Lung (tissue), 12 donors: ENCODE data around the gene LTBP1. TPM values are rescaled to one million over a fixed set of nuclear protein-coding genes. Genes with fewer than 3 reads are reported as not detected.

Experiments used
- ATAC-seq: fragments of 200-7000 bp; cut with Tn5 transposase; one replicate; pipeline ENCODE4 v1.9.1; 2020; ENCODE audit warnings: moderate number of reproducible peaks; ENCODE audit not compliant: insufficient read depth, low FRiP score
- DNase-seq, 3 donors: peaks; one replicate each; pipeline ENCODE4 v3.0.0-alpha.2; 2013 to 2017
- H3K27ac ChIP-seq, 2 donors: one replicate each; pipeline ENCODE4 v1.5.1; 2013; ENCODE audit warnings: mild to moderate bottlenecking in 2 of 2, moderate library complexity in 2 of 2, control low read depth in 1 of 2, inconsistent platforms in 1 of 2, low read depth in 1 of 2, low read length in 1 of 2
- H3K27me3 ChIP-seq, 3 donors: one replicate each; pipeline ENCODE4 v1.5.1; 2013; ENCODE audit warnings: low read length in 2 of 3; ENCODE audit not compliant: control insufficient read depth in 3 of 3, insufficient read depth in 3 of 3
- H3K36me3 ChIP-seq, 4 donors: one replicate each; pipeline ENCODE4 v1.5.1; 2013; ENCODE audit warnings: low read length in 4 of 4, mild to moderate bottlenecking in 1 of 4, moderate library complexity in 1 of 4; ENCODE audit not compliant: control insufficient read depth in 4 of 4, insufficient read depth in 4 of 4
- H3K4me1 ChIP-seq, 5 donors: one replicate each; pipeline ENCODE4 v1.5.1; 2013; ENCODE audit warnings: low read length in 5 of 5, mild to moderate bottlenecking in 2 of 5, moderate library complexity in 1 of 5; ENCODE audit not compliant: control insufficient read depth in 5 of 5, insufficient read depth in 5 of 5
- H3K4me3 ChIP-seq: one replicate; pipeline ENCODE4 v1.5.1; 2013; ENCODE audit warnings: mild to moderate bottlenecking, control low read depth, moderate library complexity
- H3K9ac ChIP-seq, 2 donors: one replicate each; pipeline ENCODE4 v1.5.1; 2013; ENCODE audit warnings: low read length in 2 of 2, control low read depth in 1 of 2; ENCODE audit not compliant: insufficient read depth in 1 of 2
- H3K9me3 ChIP-seq, 4 donors: one replicate each; pipeline ENCODE4 v1.5.1; 2013; ENCODE audit warnings: low read length in 3 of 4, mild to moderate bottlenecking in 1 of 4, moderate library complexity in 1 of 4; ENCODE audit not compliant: control insufficient read depth in 4 of 4, insufficient read depth in 3 of 4
- WGBS, 2 donors: extraction: QIAGEN DNeasy Blood & Tissue Kit; methylation state at CpG; one replicate each; pipeline ENCODE4 v1.1.7; 2013; 5-methylcytosine and 5-hydroxymethylcytosine counted together
- polyA plus RNA-seq, 2 donors: library from polyadenylated mRNA; stranded (reverse); fragments of 200-250 nt; gene quantifications; one replicate each; pipeline ENCODE4 v1.2.1, GENCODE V29; 2013
- total RNA-seq, 2 donors: library from RNA; depleted of rRNA in 1 of 2; stranded (reverse); fragments of >200 nt in 1 of 2; gene quantifications; one replicate each; pipeline ENCODE4 v1.2.1, GENCODE V29; 2014 to 2021
- TF ChIP-seq, protein P1 (sequence below): IDR thresholded peaks from 2 replicates; pipeline ENCODE4 v1.5.1; 2012; ENCODE audit warnings: mild to moderate bottlenecking; ENCODE audit errors: control extremely low read depth, extremely low read depth
- donor health status: control.
- donor health status: control.
- donor health status: Bipolar disorder and iron deficiency.
- donor health status: healthy.
- donor health status: DM: yes; HTN: yes; CAD: no.

LTBP1 gene
- total and polyA plus RNA-seq, 4 donors: 8.8 to 57.4 (median 28.6) TPM

DNA sequence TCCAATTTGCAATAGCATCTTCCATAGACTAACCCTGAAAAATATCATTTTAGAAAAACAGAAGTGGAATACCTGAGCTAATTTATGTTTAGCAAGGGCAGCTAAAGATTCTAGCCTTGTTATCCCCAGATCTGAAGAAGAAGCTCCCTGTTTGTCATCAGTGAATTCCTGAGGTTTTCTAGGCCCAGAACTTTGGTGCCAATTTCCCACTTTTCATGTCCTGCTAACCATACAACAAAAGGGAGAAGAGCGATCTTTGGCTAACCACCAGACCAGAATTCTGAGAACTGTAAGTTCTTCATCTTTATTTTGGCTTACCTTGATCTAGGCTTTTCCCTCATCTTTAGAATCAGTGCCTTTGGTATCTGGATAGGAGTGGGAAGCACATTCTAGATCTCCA is 478.4 kb downstream of the LTBP1 start:
- Histone ChIP-seq H3K27ac (no peak overlapping the region), H3K27me3 (no peaks in the 10 kb centered on the region), H3K4me3 (no peak overlapping the region), H3K9me3 (no peaks in the 10 kb centered on the region), H3K36me3 (no peaks in the 10 kb centered on the region), H3K9ac (no peak overlapping the region), H3K4me1 (peaks cover 0 to 5% (median 0%) of the 10 kb centered on the region in 5 donors)
- no peak for DNase-seq
- 91 to 93% methylated on average over 1 of the region's 1 CpG for WGBS, 2 donors
- TF ChIP-seq, protein P1, sequence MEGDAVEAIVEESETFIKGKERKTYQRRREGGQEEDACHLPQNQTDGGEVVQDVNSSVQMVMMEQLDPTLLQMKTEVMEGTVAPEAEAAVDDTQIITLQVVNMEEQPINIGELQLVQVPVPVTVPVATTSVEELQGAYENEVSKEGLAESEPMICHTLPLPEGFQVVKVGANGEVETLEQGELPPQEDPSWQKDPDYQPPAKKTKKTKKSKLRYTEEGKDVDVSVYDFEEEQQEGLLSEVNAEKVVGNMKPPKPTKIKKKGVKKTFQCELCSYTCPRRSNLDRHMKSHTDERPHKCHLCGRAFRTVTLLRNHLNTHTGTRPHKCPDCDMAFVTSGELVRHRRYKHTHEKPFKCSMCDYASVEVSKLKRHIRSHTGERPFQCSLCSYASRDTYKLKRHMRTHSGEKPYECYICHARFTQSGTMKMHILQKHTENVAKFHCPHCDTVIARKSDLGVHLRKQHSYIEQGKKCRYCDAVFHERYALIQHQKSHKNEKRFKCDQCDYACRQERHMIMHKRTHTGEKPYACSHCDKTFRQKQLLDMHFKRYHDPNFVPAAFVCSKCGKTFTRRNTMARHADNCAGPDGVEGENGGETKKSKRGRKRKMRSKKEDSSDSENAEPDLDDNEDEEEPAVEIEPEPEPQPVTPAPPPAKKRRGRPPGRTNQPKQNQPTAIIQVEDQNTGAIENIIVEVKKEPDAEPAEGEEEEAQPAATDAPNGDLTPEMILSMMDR: no peak
- no peak for ATAC-seq

DNA sequence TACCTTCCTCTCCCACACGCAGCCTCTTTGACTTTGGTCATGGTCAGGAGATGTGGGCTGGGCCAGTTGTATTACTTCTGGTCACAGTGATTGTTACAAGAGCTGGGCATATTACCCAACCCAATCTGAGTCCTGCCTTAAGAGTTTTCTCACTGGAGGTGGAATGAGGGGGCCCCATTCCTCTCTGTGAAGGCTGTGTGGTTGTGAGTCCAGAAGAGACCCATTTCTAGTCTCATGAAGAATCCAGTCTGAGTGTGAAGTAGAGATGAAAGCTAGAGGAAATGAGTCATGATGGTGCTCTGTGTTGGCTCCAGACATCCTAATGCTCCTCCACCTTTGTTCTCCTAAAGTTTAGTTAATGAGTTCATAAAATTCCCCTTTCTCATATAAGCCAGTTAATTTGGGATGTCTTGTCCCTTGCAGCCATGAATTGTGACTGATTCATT is 478.9 kb downstream of the LTBP1 start:
- H3K36me3 ChIP-seq: no peaks in the 10 kb centered on the region
- no peak for ATAC-seq
- 77 to 95% methylated on average over 1 of the region's 1 CpG for WGBS, 2 donors

DNA sequence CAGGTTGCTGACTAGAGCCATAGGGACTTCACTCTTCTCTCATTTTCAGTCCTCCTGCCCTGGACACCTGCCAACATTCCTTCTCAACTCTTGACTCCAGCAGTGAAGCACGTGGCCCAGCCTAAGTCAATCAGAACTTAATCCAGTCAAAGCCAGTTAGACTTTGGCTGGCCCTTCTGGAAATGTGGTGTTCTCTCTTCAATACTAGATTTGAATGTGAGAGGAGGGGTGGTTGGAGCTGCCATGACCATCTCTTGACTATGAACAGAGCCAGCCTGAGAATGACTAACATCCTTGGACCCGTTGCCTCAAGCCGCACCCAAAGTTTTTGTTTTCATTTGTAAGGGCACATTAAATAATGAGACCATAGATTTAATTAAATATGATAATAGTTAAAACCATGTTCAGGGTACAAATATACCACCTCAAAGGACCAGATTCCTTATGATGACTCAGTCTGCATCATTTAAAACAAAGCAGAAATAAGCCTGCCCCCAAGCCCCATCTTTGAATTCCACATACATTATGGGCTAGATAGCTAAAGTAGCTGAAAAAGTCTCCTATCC is 480.0 kb downstream of the LTBP1 start:
- WGBS, 2 donors: 71 to 76% methylated on average over 3 of the region's 3 CpGs
- Histone ChIP-seq H3K9me3 (no peaks in the 10 kb centered on the region), H3K27ac (no peak overlapping the region), H3K9ac (no peak overlapping the region), H3K4me1 (peaks cover 0 to 5% (median 0%) of the 10 kb centered on the region in 5 donors), H3K36me3 (no peaks in the 10 kb centered on the region), H3K4me3 (no peak overlapping the region), H3K27me3 (no peaks in the 10 kb centered on the region)
- ATAC-seq (peak; percentile 34), DNase-seq (peak; percentile 50 to 83 (median 53))
- TF ChIP-seq, protein P1: no peak

More for the DNA sequence above, 478.9 kb downstream of the LTBP1 start:
- H3K9me3 ChIP-seq: no peaks in the 10 kb centered on the region
- no peak overlapping the region for H3K27ac ChIP-seq
- no peak overlapping the region for H3K4me3 ChIP-seq
- TF ChIP-seq, protein P1: no peak
- H3K9ac ChIP-seq: no peak overlapping the region
- H3K4me1 ChIP-seq: peaks cover 0 to 5% (median 0%) of the 10 kb centered on the region in 5 donors
- H3K27me3 ChIP-seq: no peaks in the 10 kb centered on the region
- no peak for DNase-seq

DNA sequence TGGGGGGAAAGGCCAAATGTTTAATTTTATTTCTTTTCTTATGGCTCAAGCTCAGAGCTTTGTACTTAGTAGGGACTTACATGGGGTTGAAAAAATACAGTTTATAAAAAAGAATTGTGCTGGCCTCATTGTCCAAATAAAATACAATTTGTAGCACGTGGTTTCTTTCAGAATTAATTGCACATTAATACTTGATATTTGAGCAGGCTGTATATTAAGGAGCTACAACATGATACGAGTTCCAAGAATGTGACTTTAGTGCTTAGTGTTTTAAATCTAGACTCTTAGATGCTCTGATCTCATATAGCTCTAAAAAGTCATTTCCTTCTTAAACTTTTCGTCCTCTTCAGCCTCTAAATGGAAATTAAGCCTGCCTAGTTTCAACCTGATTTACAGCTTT is 483.3 kb downstream of the LTBP1 start:
- H3K36me3 ChIP-seq: no peaks in the 10 kb centered on the region
- no peak overlapping the region for H3K27ac ChIP-seq
- 67 to 69% methylated on average over 3 of the region's 3 CpGs for WGBS, 2 donors
- TF ChIP-seq, protein P1: no peak
- H3K9ac ChIP-seq: no peak overlapping the region
- no peak for DNase-seq
- ATAC-seq: no peak
- H3K27me3 ChIP-seq: no peaks in the 10 kb centered on the region
- H3K4me3 ChIP-seq: no peak overlapping the region
- no peaks in the 10 kb centered on the region for H3K9me3 ChIP-seq
- H3K4me1 ChIP-seq: peaks cover 0 to 5% (median 0%) of the 10 kb centered on the region in 5 donors
